ENCODE results near the gene PPP1R15B. TPM values are rescaled to one million over a fixed set of nuclear protein-coding genes. Genes with fewer than 3 reads are reported as not detected.
A peak's percentile ranks its signal among the peaks of the same experiment; 100 is the strongest.

The PPP1R15B gene
- total RNA-seq, 1 experiment from 2014 or later = 41.6 TPM

- peak; percentile 48 for DNase-seq (ENCODE audit: low read depth)
These were observed 32.4 kb upstream of the PPP1R15B start for GRCh38 chr1:204443871-204444581.

DNA sequence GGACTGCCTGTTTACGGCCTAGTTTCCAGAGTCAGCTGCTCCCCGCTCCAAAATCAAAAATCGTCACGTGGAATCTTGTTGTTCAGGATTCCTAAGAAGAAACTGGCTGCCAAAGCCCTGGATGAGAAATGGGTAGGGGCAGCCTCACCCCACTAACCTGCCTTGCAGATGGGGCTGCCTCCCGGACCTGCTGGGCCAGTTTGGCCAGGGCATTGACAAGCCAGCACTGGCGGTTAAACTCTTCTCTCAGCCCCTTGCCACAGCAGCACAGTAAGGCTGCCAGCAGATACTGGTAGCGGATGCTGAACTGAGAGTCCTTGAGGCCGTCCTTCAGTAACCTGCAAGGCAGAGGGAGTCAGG lies 31.6 kb upstream of the PPP1R15B start:
- no peak for DNase-seq (ENCODE audit: low read depth)

DNA sequence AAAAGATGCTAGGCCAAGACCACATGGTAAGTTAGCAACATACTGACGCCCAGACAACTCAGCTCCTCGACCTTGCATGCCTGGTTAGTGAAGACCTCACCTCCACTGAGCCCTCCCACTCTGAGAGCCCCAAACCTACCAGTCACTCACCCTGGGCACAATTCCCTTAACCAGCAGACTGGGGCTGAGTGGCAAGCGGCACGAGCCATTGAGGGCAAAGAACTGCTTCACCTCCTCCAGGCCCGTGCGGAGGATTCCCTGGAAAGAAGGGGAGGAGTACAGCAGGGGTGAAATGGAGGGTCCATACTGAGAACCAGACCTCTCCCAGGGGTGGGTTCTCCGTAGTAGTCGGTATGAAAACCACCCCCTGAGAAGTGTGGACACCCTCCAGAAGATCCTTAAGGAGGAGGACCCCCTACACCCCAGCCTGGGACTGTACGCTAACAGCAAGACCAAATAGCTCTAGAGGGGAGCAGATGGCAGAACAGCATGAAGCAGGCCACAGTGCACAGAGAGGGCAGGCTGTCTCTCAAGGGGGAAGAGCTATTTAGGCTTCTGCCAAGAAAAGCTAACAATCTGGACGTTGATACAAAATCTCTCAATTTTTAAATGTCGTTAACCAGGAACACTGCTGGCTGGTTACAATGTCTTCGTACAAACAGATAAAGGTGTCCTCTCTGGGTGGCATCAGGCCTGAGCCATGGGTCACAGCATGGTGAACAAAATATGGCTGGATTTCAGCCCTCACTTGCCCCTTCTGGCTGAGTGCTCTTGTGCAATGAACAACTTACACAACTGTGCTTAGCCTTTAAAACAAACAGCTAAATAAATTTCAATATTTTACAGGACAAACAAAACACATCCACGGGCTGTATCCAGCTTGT lies 31.0 kb upstream of the PPP1R15B start:
- DNase-seq (ENCODE audit: low read depth) = no peak

- no peak for DNase-seq (ENCODE audit: low read depth)
These were observed 29.9 kb upstream of the PPP1R15B start for GRCh38 chr1:204441558-204441957.

- no peak for DNase-seq (ENCODE audit: low read depth)
These were observed 28.2 kb upstream of the PPP1R15B start for GRCh38 chr1:204439621-204440375.

DNA sequence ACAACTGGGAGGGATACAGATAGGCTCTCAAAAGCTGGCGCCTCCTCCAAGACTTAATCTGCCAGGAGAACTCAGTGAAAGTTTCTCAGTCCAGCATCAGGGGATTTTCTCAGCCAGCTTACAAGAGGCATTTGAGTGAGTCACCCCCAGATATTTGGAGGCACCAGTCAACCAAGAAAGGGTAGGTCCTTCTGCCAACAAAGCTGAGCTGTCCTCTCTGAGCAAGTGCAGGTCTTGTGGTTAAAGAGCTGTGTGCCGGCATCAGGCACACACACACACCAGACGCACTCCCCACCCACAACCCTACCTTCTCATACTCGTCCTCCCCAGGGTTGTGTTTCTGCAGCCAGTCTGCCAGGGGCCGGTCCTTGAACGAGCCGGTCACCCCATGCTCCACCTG lies 27.0 kb upstream of the PPP1R15B start:
- DNase-seq (ENCODE audit: low read depth) = peak; percentile 99

GRCh38 chr1:204437796-204438570 lies 26.4 kb upstream of the PPP1R15B start:
- peak; percentile 71 for DNase-seq (ENCODE audit: low read depth)

DNA sequence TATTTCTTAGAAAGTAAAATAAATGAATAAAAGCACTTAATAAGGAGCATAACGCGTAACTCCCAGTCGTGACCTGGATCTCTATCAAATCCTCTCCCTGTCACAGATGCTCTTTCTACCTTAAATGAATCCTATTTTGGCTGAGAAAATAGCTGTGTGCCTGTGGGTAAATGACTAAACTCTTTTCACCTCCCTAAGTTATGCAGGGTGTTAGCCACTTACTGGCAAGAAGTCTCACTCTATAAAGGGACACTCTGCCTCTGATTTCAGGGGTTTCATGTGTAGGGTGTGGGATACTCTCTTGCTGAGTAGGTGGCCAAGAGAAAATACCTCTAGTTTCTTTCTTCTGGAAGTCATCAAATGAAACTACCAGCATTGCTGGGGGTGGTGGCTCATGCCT lies 24.3 kb upstream of the PPP1R15B start:
- peak; percentile 10 for DNase-seq (ENCODE audit: low read depth)

DNA sequence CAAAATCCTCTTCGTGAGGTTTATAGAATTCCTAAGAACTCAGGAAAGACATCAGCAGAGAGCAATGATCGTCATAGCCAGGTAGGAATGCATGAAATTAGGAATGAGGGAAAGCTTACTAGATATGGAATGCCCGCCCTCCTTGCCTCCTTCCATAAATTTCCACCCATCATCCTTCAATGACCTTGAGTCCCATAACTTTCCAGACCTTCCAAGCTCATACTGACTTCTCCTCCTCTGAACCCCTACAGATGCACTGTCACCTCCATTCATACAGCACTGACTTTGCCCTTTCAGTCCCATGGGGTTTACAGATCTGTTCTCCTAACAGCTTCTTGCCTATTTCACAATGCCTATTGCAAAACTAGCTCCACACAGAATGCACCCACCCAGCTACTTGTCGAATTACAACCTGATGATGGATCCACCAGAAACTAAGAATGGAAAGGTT lies 23.8 kb upstream of the PPP1R15B start:
- no peak for DNase-seq (ENCODE audit: low read depth)

- no peak for DNase-seq (ENCODE audit: low read depth)
These were observed 22.6 kb upstream of the PPP1R15B start for GRCh38 chr1:204434116-204434755.

DNA sequence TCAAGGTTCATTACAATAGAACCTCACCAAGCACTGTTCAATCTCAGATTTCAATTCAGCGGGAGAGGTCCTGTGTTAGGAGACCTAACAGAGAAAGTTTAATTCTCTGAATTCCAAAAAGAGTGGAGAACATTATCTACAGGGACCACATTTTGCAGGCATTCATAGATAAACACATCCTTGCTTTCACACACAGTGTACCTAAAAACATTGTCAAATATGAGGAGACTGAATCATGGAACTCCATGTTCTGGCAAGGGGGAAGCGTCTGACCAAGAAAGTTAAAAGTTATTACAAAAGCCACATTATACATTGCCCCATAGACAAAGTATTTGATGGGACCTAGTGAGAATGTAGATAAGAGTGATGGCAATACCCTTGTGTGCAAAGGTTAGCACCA lies 21.1 kb upstream of the PPP1R15B start:
- DNase-seq (ENCODE audit: low read depth) = no peak

GRCh38 chr1:204431310-204432184 lies 19.9 kb upstream of the PPP1R15B start:
- peak; percentile 61 for DNase-seq (ENCODE audit: low read depth)

GRCh38 chr1:204429746-204430145 lies 18.1 kb upstream of the PPP1R15B start:
- no peak for DNase-seq (ENCODE audit: low read depth)

GRCh38 chr1:204426971-204427701 lies 15.5 kb upstream of the PPP1R15B start:
- DNase-seq (ENCODE audit: low read depth) = no peak

DNA sequence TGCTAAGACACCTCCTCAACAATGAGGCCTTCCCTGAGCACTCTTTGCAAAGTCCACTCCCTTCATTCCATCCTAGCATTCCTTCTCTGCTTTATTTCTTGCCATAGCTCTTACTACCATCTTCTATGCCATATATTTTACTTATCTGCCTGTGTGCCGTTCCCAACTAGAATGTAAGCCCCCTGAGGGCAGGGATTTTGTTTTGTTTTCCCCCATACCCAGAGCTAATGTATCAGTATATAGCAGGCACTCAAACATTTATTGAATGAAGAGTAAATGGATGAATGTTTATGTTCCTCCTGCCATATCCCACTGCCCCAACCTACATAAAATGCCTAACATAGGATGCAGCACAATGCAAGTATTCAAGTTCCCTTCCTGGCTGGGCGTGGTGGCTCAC lies 14.9 kb upstream of the PPP1R15B start:
- no peak for DNase-seq (ENCODE audit: low read depth)

- DNase-seq (ENCODE audit: low read depth) = peak; percentile 89
These were observed 14.4 kb upstream of the PPP1R15B start for GRCh38 chr1:204426035-204426436.

- no peak for DNase-seq (ENCODE audit: low read depth)
These were observed 13.0 kb upstream of the PPP1R15B start for GRCh38 chr1:204424621-204425020.

- peak; percentile 23 for DNase-seq (ENCODE audit: low read depth)
These were observed 10.6 kb upstream of the PPP1R15B start for GRCh38 chr1:204422061-204422705.

- no peak for DNase-seq (ENCODE audit: low read depth)
These were observed 9.8 kb upstream of the PPP1R15B start for GRCh38 chr1:204421441-204421840.

All from M059J (cell line).